ENCODE data around the gene COG5.

The COG5 gene

DNA sequence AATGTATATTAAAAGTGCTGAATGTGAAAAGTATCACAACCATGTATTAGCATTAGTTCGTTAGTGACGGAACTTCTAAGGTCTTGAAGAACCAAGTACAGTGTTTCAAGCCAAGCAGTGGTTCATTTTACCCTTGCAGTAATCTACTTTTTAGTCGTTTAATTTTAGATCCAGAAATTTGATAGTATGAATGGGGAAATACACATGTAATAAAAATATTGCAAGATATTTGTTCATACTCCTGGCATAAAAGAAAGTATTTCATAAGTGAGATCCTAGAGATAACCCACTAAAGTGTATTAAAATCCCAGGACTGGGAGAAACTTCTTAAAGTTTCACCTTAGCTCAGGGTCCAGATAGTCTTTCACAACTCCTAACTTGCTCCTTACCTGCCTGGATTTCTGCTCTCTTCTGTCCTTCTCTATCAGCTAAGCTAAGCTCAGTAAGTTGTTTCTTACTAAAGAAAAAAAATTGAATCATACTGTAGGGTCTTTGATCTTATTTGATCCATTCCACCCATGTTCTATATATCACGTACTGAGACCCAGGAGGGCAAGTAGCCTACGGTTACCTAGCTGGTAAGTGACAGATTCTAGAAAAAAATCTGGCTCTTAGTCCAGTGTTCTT, 17.8 kb upstream of the COG5 start:
- DNase-seq (ENCODE audit: low read depth), result no peak
- TF ChIP-seq, protein P1, sequence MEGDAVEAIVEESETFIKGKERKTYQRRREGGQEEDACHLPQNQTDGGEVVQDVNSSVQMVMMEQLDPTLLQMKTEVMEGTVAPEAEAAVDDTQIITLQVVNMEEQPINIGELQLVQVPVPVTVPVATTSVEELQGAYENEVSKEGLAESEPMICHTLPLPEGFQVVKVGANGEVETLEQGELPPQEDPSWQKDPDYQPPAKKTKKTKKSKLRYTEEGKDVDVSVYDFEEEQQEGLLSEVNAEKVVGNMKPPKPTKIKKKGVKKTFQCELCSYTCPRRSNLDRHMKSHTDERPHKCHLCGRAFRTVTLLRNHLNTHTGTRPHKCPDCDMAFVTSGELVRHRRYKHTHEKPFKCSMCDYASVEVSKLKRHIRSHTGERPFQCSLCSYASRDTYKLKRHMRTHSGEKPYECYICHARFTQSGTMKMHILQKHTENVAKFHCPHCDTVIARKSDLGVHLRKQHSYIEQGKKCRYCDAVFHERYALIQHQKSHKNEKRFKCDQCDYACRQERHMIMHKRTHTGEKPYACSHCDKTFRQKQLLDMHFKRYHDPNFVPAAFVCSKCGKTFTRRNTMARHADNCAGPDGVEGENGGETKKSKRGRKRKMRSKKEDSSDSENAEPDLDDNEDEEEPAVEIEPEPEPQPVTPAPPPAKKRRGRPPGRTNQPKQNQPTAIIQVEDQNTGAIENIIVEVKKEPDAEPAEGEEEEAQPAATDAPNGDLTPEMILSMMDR (IDR thresholded peaks at IDR 0.05; ENCODE audit: insufficient read depth, low read depth, low read length, missing control alignments), result no peak
- H3K4me3 ChIP-seq (ENCODE audit: low read depth, low read length), result peak overlapping the region; percentile 97

DNA sequence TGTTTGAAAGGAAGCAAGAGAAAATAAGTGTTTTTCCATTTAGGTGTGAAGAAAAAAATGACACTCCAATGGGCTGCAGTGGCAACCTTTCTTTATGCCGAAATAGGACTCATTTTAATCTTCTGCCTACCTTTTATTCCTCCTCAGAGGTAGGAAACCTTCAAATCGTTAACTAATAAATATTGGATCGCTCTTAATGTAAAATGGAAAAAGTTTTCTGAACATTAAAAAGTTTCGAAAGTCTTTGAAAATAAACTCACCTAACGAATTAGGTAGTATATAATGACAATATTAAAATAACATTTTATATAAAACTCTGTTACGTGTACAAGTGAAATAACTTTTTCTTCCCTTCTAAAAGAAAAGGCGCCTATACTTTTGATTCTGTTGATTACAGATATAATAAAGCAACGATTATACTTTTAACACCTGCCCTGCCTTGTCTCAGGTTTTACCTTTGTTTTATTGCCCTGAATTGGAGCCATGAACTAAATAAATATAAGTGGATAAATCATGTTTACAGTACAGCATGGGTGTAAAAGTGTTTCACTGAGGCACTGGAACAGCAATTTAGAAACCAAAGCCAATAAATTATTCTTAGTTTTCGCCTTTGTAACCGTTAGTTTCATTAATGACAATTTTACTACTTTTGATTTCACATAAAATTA, 17.1 kb upstream of the COG5 start:
- peak overlapping the region; percentile 97 for H3K4me3 ChIP-seq (ENCODE audit: low read depth, low read length)

GRCh38 chr7:107579885-107580715, 16.4 kb upstream of the COG5 start, which contains the start of gene BCAP29:
Gene BCAP29 (plus strand): TSS chr7:107580246. CDS start chr7:107580773, 527 bp downstream.
- H3K4me3 ChIP-seq (ENCODE audit: low read depth, low read length), result peak within 1 kb of the TSS; percentile 97
- TF ChIP-seq, protein P1 (IDR thresholded peaks at IDR 0.05; ENCODE audit: insufficient read depth, low read depth, low read length, missing control alignments), result no peak
- peak; percentile 87 for DNase-seq (ENCODE audit: low read depth)

More for the DNA sequence above, 17.1 kb upstream of the COG5 start:
- TF ChIP-seq, protein P1 (IDR thresholded peaks at IDR 0.05; ENCODE audit: insufficient read depth, low read depth, low read length, missing control alignments), result no peak
- DNase-seq (ENCODE audit: low read depth), result no peak

GRCh38 chr7:107579554-107579884, 15.8 kb upstream of the COG5 start:
- H3K4me3 ChIP-seq (ENCODE audit: low read depth, low read length), result peak overlapping the region; percentile 97
- no peak for DNase-seq (ENCODE audit: low read depth)
- TF ChIP-seq, protein P1 (IDR thresholded peaks at IDR 0.05; ENCODE audit: insufficient read depth, low read depth, low read length, missing control alignments), result no peak

DNA sequence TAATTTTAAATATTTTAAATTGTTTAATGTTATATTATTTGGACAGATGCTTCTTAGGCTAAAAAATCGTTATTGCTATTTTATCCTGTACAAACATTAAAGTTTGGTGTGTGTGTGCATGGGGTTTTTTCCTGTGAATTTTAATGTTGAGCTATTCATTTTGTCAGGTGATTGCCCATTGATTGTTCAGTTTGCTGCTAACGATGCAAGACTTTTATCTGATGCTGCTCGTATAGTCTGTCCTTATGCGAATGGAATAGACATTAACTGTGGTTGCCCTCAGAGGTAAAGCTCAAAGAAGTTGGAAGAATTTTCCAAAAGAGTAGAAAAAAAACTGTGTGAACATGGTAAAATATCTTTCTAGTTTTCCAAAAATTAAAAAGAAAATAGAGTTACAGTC, 9.8 kb upstream of the COG5 start:
- H3K4me3 ChIP-seq (ENCODE audit: low read depth, low read length), result no peak overlapping the region
- no peak for DNase-seq (ENCODE audit: low read depth)
- TF ChIP-seq, protein P1 (IDR thresholded peaks at IDR 0.05; ENCODE audit: insufficient read depth, low read depth, low read length, missing control alignments), result no peak

DNA sequence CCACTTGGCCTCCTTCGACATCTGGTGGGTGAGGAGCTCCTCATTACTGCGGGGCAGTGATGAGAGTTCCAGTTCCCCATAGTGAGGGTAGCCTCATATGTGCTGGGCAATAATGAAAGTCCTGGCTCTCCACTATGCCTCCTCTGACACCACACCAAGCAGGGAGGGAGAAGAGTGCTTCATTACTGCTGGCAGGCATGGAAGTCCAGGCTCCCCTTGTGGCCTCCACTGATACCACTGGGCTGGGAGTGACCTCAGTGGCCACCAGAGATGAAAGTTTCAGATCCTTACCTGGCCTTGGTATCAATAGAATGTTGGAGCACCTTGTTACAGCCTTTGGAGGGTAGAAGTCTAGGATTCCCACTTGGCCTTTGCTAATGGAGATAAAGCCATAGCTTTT, 6.6 kb upstream of the COG5 start:
- no peak for DNase-seq (ENCODE audit: low read depth)
- H3K4me3 ChIP-seq (ENCODE audit: low read depth, low read length), result no peak overlapping the region
- TF ChIP-seq, protein P1 (IDR thresholded peaks at IDR 0.05; ENCODE audit: insufficient read depth, low read depth, low read length, missing control alignments), result no peak

Data from GM12865 (cell line).